ENCODE results near the gene TF. TPM values are rescaled to one million over a fixed set of nuclear protein-coding genes. Genes with fewer than 3 reads are reported as not detected.

Gene TF
- total RNA-seq, 4 donors from 2014 or later, result 0.15 to 4.2 (median 1.2) TPM

GRCh38 chr3:133733226-133733625 is 13.0 kb upstream of the TF start:
- intact Hi-C loops (cut with DNase I), result no loop called here
- no peak for TF ChIP-seq POLR2A (IDR thresholded peaks at IDR 0.05)
- TF ChIP-seq CTCF (IDR thresholded peaks at IDR 0.05), result no peak
- WGBS, 2 donors, result 82 to 88% methylated on average over 4 of the region's 4 CpGs
- Histone ChIP-seq H3K4me1 (no peaks in the 10 kb centered on the region), H3K27me3 (no peaks in the 10 kb centered on the region), H3K27ac (no peak overlapping the region), H3K9me3 (no peaks in the 10 kb centered on the region), H3K36me3 (no peaks in the 10 kb centered on the region), H3K4me3 (replicated peaks in 1 of 3) (no peak overlapping the region)
- DNase-seq, result no peak

- no peak for DNase-seq
- TF ChIP-seq CTCF (IDR thresholded peaks at IDR 0.05), result no peak
- no peak for TF ChIP-seq POLR2A (IDR thresholded peaks at IDR 0.05)
- H3K36me3 ChIP-seq, result no peaks in the 10 kb centered on the region
- intact Hi-C loops (cut with DNase I), result no loop called here
- no peaks in the 10 kb centered on the region for H3K4me1 ChIP-seq
- H3K27ac ChIP-seq, result no peak overlapping the region
- WGBS, 2 donors, result 70 to 88% methylated on average over 1 of the region's 1 CpG
- no peak overlapping the region for H3K4me3 ChIP-seq (replicated peaks in 1 of 3)
- no peaks in the 10 kb centered on the region for H3K9me3 ChIP-seq
- H3K27me3 ChIP-seq, result no peaks in the 10 kb centered on the region
These were observed 11.9 kb upstream of the TF start for GRCh38 chr3:133734305-133734704.

- TF ChIP-seq CTCF (IDR thresholded peaks at IDR 0.05), result no peak
- TF ChIP-seq POLR2A (IDR thresholded peaks at IDR 0.05), result no peak
- Histone ChIP-seq H3K9me3 (no peaks in the 10 kb centered on the region), H3K4me1 (no peaks in the 10 kb centered on the region), H3K4me3 (replicated peaks in 1 of 3) (no peak overlapping the region), H3K36me3 (no peaks in the 10 kb centered on the region), H3K27ac (no peak overlapping the region), H3K27me3 (no peaks in the 10 kb centered on the region)
- 29 to 30% methylated on average over 9 of the region's 9 CpGs for WGBS, 2 donors
- intact Hi-C loops (cut with DNase I), result no loop called here
- peak in 1 of 2 donors; percentile 26 for DNase-seq
These were observed 3.7 kb upstream of the TF start for GRCh38 chr3:133742351-133743091.

- DNase-seq, result no peak
- H3K27me3 ChIP-seq, result no peaks in the 10 kb centered on the region
- WGBS, 2 donors, result 77 to 84% methylated on average over 5 of the region's 5 CpGs
- H3K9me3 ChIP-seq, result no peaks in the 10 kb centered on the region
- intact Hi-C loops (cut with DNase I), result no loop called here
- H3K27ac ChIP-seq, result no peak overlapping the region
- H3K4me1 ChIP-seq, result no peaks in the 10 kb centered on the region
- H3K36me3 ChIP-seq, result no peaks in the 10 kb centered on the region
- H3K4me3 ChIP-seq (replicated peaks in 1 of 3), result no peak overlapping the region
- TF ChIP-seq POLR2A (IDR thresholded peaks at IDR 0.05) (no peak), CTCF (IDR thresholded peaks at IDR 0.05) (no peak)
These were observed 2.0 kb upstream of the TF start for GRCh38 chr3:133744241-133744640.

GRCh38 chr3:133745108-133745507 is 1.1 kb upstream of the TF start:
- intact Hi-C loops (cut with DNase I), result no loop called here
- H3K9me3 ChIP-seq, result no peaks in the 10 kb centered on the region
- no peaks in the 10 kb centered on the region for H3K27me3 ChIP-seq
- no peak overlapping the region for H3K4me3 ChIP-seq (replicated peaks in 1 of 3)
- TF ChIP-seq POLR2A (IDR thresholded peaks at IDR 0.05) (no peak), CTCF (IDR thresholded peaks at IDR 0.05) (no peak)
- DNase-seq, result no peak
- 92 to 96% methylated on average over 4 of the region's 4 CpGs for WGBS, 2 donors
- no peaks in the 10 kb centered on the region for H3K36me3 ChIP-seq
- no peak overlapping the region for H3K27ac ChIP-seq
- no peaks in the 10 kb centered on the region for H3K4me1 ChIP-seq
